Trophoblast cell (in vitro differentiated cells and primary cell): Measurements from ENCODE around the gene AGPAT3.

Experiments
- DNase-seq, 2 donors: peaks; one replicate each; pipeline ENCODE4 v3.0.0-alpha.2; 2016
- H2AFZ ChIP-seq: 2 replicates; pipeline ENCODE4 v1.6.1; 2013; ENCODE audit warnings: low read length, moderate library complexity, mild to moderate bottlenecking; ENCODE audit not compliant: insufficient read depth, poor library complexity
- H2AK5ac ChIP-seq: 2 replicates; pipeline ENCODE4 v1.6.1; 2013; ENCODE audit warnings: mild to moderate bottlenecking, low read length
- H2BK120ac ChIP-seq: 2 replicates; pipeline ENCODE4 v1.6.1; 2013; ENCODE audit warnings: low read length, mild to moderate bottlenecking, moderate library complexity; ENCODE audit not compliant: insufficient read depth, poor library complexity
- H2BK12ac ChIP-seq: 2 replicates; pipeline ENCODE4 v1.6.1; 2013; ENCODE audit warnings: mild to moderate bottlenecking, low read length, moderate library complexity
- H2BK5ac ChIP-seq: 2 replicates; pipeline ENCODE4 v1.6.1; 2013; ENCODE audit warnings: low read length, low read depth, moderate library complexity, mild to moderate bottlenecking; ENCODE audit not compliant: poor library complexity
- H3K14ac ChIP-seq: 2 replicates; pipeline ENCODE4 v1.6.1; 2013; ENCODE audit warnings: mild to moderate bottlenecking, low read length
- H3K18ac ChIP-seq: 2 replicates; pipeline ENCODE4 v1.6.1; 2013; ENCODE audit warnings: mild to moderate bottlenecking, low read length
- H3K23ac ChIP-seq: 2 replicates; pipeline ENCODE4 v1.6.1; 2013; ENCODE audit warnings: low read length
- H3K27ac ChIP-seq: 2 replicates; pipeline ENCODE4 v1.5.1; 2013; ENCODE audit warnings: low read depth, mild to moderate bottlenecking, inconsistent platforms, low read length, moderate library complexity
- H3K27me3 ChIP-seq: 2 replicates; pipeline ENCODE4 v1.6.1; 2013; ENCODE audit warnings: inconsistent platforms, mild to moderate bottlenecking, low read length, moderate library complexity; ENCODE audit not compliant: insufficient read depth
- H3K36me3 ChIP-seq, 2 experiments: 1 replicate in 1 of 2; 2 replicates in 1 of 2; pipeline ENCODE4 v1.6.1; 2013; ENCODE audit warnings: low read length in 2 of 2, mild to moderate bottlenecking in 2 of 2, moderate library complexity in 1 of 2; ENCODE audit not compliant: insufficient read depth in 2 of 2, control insufficient read depth in 1 of 2
- H3K4ac ChIP-seq: 2 replicates; pipeline ENCODE4 v1.6.1; 2013; ENCODE audit warnings: low read depth, mild to moderate bottlenecking, low read length, moderate library complexity
- H3K4me1 ChIP-seq, 2 experiments: 1 replicate in 1 of 2; 2 replicates in 1 of 2; pipeline ENCODE4 v1.6.1; 2013; ENCODE audit warnings: low read length in 2 of 2, mild to moderate bottlenecking in 2 of 2, moderate library complexity in 1 of 2; ENCODE audit not compliant: insufficient read depth in 2 of 2, control insufficient read depth in 1 of 2
- H3K4me2 ChIP-seq: 2 replicates; pipeline ENCODE4 v1.6.1; 2013; ENCODE audit warnings: inconsistent platforms, mild to moderate bottlenecking, low read length, moderate library complexity
- H3K4me3 ChIP-seq: 2 replicates; pipeline ENCODE4 v1.5.1; 2013; ENCODE audit warnings: mild to moderate bottlenecking, low read depth, low read length, inconsistent platforms
- H3K79me1 ChIP-seq: one replicate; pipeline ENCODE4 v1.6.1; 2013; ENCODE audit warnings: low read length
- H3K79me2 ChIP-seq: 2 replicates; pipeline ENCODE4 v1.6.1; 2013; ENCODE audit warnings: low read length, mild to moderate bottlenecking; ENCODE audit not compliant: control insufficient read depth, insufficient read depth, poor library complexity
- H3K9ac ChIP-seq: 2 replicates; pipeline ENCODE4 v1.6.1; 2013; ENCODE audit warnings: mild to moderate bottlenecking, low read length
- H3K9me3 ChIP-seq: 2 replicates; pipeline ENCODE4 v1.6.1; 2013; ENCODE audit warnings: low read depth, mild to moderate bottlenecking, control low read depth, inconsistent platforms, low read length; ENCODE audit not compliant: insufficient read depth
- H4K12ac ChIP-seq: 2 replicates; pipeline ENCODE4 v1.6.1; 2013; ENCODE audit warnings: low read depth, mild to moderate bottlenecking, low read length, moderate library complexity
- H4K8ac ChIP-seq: 2 replicates; pipeline ENCODE4 v1.6.1; 2013; ENCODE audit warnings: low read depth, mild to moderate bottlenecking, low read length, moderate library complexity
- H4K91ac ChIP-seq: one replicate; pipeline ENCODE4 v1.6.1; 2013; ENCODE audit warnings: low read depth, mild to moderate bottlenecking, low read length, moderate library complexity
- WGBS: extraction: QIAGEN DNeasy Blood & Tissue Kit; methylation state at CpG from one replicate; pipeline ENCODE4 v1.1.7; 2013; ENCODE audit warnings: missing lambda C conversion rate; ENCODE audit not compliant: insufficient read length, insufficient coverage; ENCODE audit errors: extremely low coverage; 5-methylcytosine and 5-hydroxymethylcytosine counted together

Gene AGPAT3

DNA sequence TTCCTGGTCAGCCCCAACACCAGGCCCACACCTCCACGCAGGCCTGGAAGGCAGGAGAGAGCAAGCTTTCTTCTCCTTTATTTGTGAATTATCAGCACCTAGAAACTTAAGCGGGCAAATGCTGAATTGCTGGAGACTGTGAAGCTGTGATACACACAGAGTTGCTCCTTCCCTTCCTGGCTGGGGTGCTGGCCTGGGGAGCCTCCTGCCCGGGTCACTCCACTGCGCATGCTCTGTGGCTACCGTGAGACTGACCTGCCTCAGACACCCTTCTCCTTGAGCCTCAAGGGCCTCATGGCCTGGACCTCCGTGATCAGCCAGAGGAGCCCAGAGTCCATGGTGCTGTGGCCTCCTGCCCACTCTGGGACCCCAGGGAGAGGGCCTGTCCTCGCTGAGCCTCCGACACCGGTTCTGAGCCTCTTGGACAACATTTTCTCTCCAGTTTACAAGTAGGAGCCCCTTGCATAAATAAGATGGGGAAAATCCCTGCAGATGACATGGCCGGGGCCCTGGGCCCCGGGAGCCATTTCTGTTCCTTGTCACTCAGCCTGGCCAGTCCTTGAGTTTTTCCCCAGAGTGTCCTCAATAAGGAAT lies 18.0 kb downstream of the AGPAT3 start:
- H2BK5ac ChIP-seq: no peak overlapping the region
- H2BK120ac ChIP-seq: no peak overlapping the region
- H4K12ac ChIP-seq: no peak overlapping the region
- no peaks in the 10 kb centered on the region for H3K9me3 ChIP-seq
- no peak overlapping the region for H2AFZ ChIP-seq
- no peak overlapping the region for H3K23ac ChIP-seq
- no peak overlapping the region for H3K4me2 ChIP-seq
- no peak overlapping the region for H2BK12ac ChIP-seq
- H2AK5ac ChIP-seq: no peak overlapping the region
- H3K9ac ChIP-seq: no peak overlapping the region
- no peak for DNase-seq
- H3K27me3 ChIP-seq: no peaks in the 10 kb centered on the region
- H3K4ac ChIP-seq: no peak overlapping the region
- no peak overlapping the region for H4K8ac ChIP-seq
- no peak overlapping the region for H4K91ac ChIP-seq
- peaks cover 2% of the 10 kb centered on the region for H3K79me2 ChIP-seq
- H3K27ac ChIP-seq: no peak overlapping the region
- peaks cover 8 to 12% of the 10 kb centered on the region in 2 experiments for H3K4me1 ChIP-seq
- no peaks in the 10 kb centered on the region for H3K36me3 ChIP-seq
- H3K18ac ChIP-seq: no peak overlapping the region
- no CpG with 5 or more reads among the region's 11 CpGs for WGBS
- H3K79me1 ChIP-seq: peaks cover 4% of the 10 kb centered on the region
- no peak overlapping the region for H3K14ac ChIP-seq
- H3K4me3 ChIP-seq: no peak overlapping the region

DNA sequence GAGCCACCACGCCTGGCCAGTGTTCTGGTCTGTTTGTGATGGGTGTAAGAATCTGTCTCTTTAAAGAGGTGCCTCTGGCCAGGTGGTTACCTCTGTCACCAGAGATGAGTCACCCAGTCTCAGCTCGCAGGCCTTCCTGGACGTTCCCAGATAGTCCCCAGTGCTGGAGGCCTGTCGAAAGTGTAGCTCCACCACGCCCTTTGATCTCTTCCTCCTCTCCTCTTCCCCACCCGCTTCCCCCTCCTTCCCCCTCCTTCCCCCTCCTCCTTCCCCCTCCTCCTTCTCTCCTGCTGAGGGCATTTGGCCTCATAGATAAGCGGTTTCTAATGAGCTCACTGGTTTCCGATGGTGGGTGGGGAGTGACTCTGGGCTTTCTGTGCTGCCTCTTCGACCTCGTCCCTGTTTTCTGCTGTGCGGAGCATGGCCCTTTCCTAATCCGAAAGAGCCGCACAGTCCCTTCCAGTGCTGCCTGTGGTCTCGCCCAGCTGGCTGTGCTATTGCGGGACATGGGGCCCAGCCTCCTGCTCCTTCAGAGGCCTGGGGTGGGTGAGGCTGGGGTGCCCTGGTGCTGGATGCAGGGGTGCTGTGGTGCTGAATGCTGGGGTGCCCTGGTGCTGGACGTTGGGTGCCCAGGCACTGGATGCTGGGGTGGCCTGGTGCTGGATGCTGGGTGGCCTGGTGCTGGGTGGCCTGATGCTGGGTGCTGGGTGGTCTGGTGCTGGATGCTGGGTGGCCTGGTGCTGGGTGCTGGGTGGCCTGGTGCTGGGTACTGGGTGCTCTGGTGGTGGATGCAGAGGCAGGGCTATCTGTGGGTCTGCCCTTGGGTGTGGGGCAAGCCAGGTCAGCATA lies 19.2 kb downstream of the AGPAT3 start:
- peaks cover 4% of the 10 kb centered on the region for H3K79me1 ChIP-seq
- H2AFZ ChIP-seq: peak overlapping the region; percentile 12

GRCh38 chr21:43884861-43885417 lies 19.9 kb downstream of the AGPAT3 start:
- DNase-seq: no peak
- H4K91ac ChIP-seq: no peak overlapping the region
- H3K9me3 ChIP-seq: no peaks in the 10 kb centered on the region
- peaks cover 2% of the 10 kb centered on the region for H3K79me2 ChIP-seq
- peaks cover 4% of the 10 kb centered on the region for H3K79me1 ChIP-seq
- H3K27ac ChIP-seq: no peak overlapping the region
- H3K36me3 ChIP-seq: no peaks in the 10 kb centered on the region
- no peak overlapping the region for H2BK12ac ChIP-seq
- H3K23ac ChIP-seq: no peak overlapping the region
- H2AFZ ChIP-seq: no peak overlapping the region
- H3K27me3 ChIP-seq: no peaks in the 10 kb centered on the region
- no CpG with 5 or more reads among the region's 16 CpGs for WGBS
- H3K4me2 ChIP-seq: no peak overlapping the region
- H3K4ac ChIP-seq: no peak overlapping the region
- no peak overlapping the region for H4K8ac ChIP-seq
- no peak overlapping the region for H3K4me3 ChIP-seq
- no peak overlapping the region for H3K14ac ChIP-seq
- no peak overlapping the region for H2AK5ac ChIP-seq
- H3K18ac ChIP-seq: peak overlapping the region; percentile 51
- no peak overlapping the region for H4K12ac ChIP-seq
- no peak overlapping the region for H2BK5ac ChIP-seq
- peak overlapping the region; percentile 11 for H3K9ac ChIP-seq
- H2BK120ac ChIP-seq: no peak overlapping the region
- peaks cover 8 to 11% of the 10 kb centered on the region in 2 experiments for H3K4me1 ChIP-seq

More for the DNA sequence above, 19.2 kb downstream of the AGPAT3 start:
- peak; percentile 42 to 59 for DNase-seq
- no CpG with 5 or more reads among the region's 16 CpGs for WGBS
- Histone ChIP-seq H3K27me3 (no peaks in the 10 kb centered on the region), H4K12ac (no peak overlapping the region), H3K14ac (peak overlapping the region; percentile 1), H2BK120ac (peak overlapping the region; percentile 35), H3K9me3 (no peaks in the 10 kb centered on the region), H2AK5ac (peak overlapping the region; percentile 31), H3K23ac (no peak overlapping the region), H3K27ac (no peak overlapping the region), H2BK5ac (no peak overlapping the region), H2BK12ac (peak overlapping the region; percentile 16), H3K18ac (peak overlapping the region; percentile 51), H3K4me3 (no peak overlapping the region), H3K9ac (no peak overlapping the region), H3K4ac (no peak overlapping the region), H3K79me2 (peaks cover 2% of the 10 kb centered on the region), H4K91ac (peak overlapping the region; percentile 61), H3K4me2 (no peak overlapping the region), H4K8ac (peak overlapping the region; percentile 9), H3K36me3 (no peaks in the 10 kb centered on the region), H3K4me1 (peaks cover 8 to 12% of the 10 kb centered on the region in 2 experiments)

DNA sequence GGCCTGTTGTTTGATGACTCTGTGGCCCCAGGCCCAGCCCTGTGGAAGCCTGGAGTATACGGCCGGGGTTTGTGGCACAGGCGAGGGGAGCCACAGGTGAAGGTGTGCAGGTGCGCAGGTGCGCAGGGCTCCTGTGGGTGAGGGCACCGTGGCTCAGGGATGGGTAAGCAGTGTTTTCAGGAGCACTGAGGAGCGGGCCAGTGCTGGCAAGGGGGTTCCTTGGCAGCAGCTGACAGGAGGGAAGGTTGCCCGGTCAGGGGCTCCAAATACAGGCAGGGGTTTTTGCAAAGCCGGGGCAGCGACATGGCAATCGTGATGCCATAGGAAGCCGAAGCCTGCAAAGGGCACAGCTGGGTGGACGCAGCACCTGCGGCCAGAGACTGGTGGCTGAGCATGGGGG lies 20.7 kb downstream of the AGPAT3 start:
- Histone ChIP-seq H2AFZ (no peak overlapping the region), H3K4me2 (no peak overlapping the region), H3K4me3 (no peak overlapping the region), H3K79me1 (peaks cover 4% of the 10 kb centered on the region), H4K8ac (no peak overlapping the region), H3K18ac (no peak overlapping the region), H3K4ac (no peak overlapping the region), H3K27ac (no peak overlapping the region), H3K23ac (no peak overlapping the region), H3K36me3 (no peaks in the 10 kb centered on the region), H2AK5ac (no peak overlapping the region), H2BK120ac (no peak overlapping the region), H4K12ac (no peak overlapping the region), H3K14ac (no peak overlapping the region), H4K91ac (no peak overlapping the region), H3K27me3 (no peaks in the 10 kb centered on the region), H2BK5ac (no peak overlapping the region), H3K79me2 (peaks cover 2% of the 10 kb centered on the region), H2BK12ac (no peak overlapping the region), H3K4me1 (peaks cover 5 to 8% of the 10 kb centered on the region in 2 experiments), H3K9ac (no peak overlapping the region), H3K9me3 (no peaks in the 10 kb centered on the region)
- DNase-seq: no peak
- WGBS: no CpG with 5 or more reads among the region's 14 CpGs
